Hypothalamus (tissue), 51 donors: ENCODE measurements around the gene SHQ1.

Experiments used
- DNase-seq, 51 donors: peaks; one replicate each; lab custom pipeline; 2025; lab: John Stamatoyannopoulos, UW

Gene SHQ1

DNA sequence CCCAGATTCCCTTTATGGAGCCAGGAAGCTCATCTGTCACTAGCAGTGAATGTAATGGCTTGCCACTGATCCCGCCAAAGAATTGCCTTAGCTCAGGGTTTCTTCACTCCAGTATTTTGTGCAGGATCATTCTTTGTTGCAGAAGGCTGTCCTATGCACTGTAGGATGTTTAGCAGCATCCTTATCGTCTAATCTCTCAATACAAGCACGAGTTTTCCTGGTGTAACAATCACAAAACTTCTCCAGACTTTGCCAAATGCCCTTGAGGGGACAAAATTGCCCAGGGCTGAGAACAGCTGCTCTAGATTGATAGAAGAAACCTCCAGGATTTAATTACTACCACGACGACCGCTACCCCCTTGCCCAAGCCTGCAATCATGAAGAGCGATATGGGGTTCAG, 6.8 kb upstream of the SHQ1 start:
- no peak for DNase-seq

DNA sequence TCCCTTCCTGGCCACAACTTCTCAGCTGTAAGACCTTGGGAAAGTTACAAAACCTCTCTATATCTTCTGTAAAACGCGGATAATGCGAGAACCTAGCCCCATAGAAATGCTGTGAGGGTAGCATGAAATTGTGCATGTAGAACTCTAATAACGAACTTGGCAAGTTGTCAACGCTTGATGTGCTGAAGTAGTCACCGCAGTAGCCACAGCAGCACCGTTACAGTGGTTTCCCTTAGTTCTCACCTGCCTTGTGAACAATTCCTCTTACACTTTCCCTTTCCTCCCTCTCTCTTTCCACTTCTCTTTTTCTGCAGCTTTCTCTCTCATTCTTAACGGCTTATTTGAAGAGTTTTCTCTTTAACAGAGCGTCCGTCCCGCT, 447 bp upstream of the SHQ1 start:
- DNase-seq: no peak

DNA sequence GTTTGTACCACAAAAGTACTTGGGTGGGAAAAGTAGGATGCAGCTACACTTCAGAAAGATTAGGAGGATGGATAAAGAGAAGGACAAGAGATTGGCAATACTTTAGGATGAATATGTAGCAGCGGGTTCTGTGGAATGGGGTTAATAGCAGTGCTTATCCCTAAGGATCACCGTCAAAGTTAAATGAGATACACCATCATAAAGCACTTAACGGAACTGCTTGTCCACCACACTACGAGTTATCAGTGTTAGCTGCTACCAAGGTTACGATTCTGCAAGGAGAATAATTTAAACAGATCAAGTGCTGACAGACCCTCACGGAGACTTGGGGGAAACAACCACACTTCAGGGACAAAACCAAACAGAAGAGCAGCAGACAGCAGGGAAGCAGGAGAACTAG, 963 bp downstream of the SHQ1 start:
- no peak for DNase-seq

DNA sequence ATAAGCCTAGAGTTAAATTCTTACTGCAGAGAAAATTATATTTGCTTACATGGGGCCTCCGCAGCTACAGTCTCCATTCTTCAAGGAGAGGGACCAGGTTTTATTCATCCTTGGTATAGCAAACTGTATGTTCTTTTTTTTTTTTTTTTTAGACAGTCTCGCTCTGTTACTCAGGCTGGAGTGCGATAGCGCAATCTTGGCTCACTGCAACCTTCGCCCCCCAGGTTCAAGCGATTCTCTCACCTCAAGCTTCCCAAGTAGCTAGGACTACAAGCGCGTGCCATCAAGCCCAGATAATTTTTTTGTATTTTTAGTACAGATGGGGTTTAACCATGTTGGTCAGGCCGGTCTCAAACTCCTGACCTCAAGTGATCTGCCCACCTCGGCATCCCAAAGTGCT, 2.1 kb downstream of the SHQ1 start:
- DNase-seq: no peak

DNA sequence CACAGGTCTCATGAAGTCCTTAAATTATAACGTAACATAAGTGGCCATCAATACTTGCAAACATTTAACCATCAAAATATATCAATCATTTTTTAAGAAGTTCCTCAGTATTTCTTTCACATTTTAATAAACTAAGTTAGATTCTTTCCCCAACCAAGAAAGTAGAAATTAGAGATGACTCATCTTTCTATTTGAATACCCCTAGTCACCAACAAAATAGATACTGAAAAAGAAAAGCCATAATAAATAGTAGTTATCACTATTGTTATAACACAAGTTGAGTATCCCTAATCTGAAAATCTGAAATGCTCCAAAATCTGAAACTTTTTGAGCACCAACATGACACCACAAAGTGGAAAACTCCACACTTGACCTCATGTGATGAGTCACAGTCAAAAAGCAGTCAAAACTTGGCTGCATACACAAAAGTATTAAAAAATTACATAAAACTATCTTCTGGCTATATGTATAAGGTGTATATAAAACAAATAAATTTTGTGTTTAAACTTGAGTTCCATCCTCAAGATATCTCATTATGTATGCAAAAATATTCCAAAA, 3.7 kb downstream of the SHQ1 start:
- DNase-seq: no peak

DNA sequence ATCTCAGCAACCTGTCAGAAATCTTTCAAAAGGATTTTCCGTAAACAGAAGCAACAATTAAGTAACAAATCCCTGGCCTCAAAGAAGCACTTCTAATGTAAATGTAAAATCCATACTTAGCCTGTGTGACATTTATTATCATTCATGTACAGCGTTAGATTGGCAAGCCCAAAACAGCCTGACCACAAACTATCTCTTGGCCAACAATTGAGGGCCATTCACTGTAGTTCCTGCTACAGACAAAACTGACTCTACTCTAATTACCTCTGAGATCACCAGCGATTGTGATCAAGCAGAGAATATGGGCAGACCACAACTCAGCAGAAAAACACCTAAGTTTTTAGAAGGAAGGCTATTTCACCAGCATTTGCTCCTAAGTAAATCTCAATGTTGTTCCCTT, 9.2 kb downstream of the SHQ1 start:
- no peak for DNase-seq

DNA sequence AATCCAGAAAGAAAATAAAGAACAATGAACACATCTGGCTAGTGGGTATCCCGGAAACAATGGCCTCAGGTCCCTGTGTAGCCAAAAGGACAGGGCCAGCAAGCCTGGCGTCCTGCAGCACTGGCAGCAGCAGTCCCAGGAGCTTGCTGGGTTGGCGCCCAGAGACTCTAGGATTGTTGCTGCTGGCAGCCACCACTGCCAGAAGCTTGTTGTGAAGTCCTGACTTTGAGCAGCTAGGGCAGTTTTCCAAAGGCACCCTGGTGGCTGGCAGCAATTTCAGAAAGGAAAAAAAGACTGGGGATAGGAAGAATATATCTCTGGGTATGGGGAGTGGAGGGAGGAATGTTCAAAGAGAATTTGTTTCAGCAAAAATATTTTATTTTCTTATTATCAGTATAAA, 11.3 kb downstream of the SHQ1 start:
- DNase-seq: peak in 45 of 51 donors; percentile 1 to 89 (median 58)

DNA sequence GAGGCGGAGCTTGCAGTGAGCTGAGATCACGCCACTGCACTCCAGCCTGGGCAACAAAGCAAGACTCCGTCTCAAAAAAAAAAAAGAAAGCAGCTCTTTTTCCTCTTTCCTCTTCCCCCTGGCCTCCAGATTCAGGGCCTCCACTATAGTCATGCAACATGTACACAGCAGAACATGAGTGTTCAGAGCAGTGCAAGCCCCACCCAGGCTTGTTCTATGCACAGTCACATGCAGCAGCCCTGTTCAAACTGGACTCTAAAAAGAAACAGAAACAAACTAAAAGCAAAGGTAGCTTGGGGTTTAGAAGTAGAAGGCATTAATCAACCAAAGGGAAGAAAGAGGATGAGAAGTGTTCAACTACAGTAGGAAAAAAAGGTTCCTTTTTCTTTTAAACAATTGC, 11.8 kb downstream of the SHQ1 start:
- no peak for DNase-seq

DNA sequence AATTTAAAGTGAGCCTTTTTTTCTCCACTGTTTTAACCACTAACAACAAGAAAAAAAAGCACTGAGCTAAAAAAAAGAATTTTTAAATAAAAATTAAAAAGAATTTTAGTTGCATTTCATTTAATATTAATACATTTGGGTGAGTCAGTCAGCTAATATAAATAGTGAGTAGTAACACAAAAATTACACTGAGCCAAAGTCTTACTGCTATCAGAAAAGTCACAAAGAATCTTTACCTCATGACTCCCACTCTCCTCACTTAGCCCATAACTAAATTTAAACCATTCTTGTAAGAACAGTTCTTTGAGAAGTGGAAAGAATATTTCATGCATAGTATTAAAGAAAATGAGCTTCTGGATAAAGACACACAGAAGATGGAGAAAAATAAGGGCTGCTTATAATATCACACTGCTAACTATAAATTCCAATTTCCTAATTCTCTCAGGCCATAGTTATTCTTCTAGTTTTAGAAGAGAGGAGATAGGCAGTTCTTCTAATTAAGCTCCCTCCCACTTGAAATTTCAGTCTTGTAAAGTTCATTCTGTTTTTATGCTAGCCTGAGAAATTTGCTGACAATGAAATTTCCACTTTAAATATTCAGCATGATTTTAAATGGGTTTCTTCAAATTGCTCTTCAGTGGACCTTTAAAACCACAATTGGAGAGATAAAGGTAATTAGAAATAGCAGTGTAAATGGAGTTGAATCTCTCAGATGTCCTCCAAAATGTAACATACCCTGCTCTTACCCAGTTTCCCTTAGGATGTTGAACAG, 17.6 kb downstream of the SHQ1 start:
- no peak for DNase-seq

DNA sequence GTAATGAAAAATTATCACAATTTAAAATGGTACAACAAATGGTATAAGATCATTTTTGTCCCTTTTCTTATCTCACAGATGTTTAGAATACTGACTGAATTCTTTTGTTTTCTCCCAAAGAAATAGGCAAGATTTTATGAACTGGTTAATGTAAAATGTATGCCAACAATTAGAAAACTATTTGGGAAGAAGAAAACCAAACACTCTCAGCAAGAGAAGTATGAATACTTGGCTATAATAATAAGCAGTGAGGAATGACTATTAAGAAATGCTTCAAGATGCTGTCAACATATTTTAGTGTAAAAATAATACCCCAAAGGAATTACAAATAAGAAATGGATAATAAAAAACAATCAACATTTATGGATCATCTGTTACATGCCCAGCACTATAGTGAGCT, 18.5 kb downstream of the SHQ1 start:
- DNase-seq: no peak

DNA sequence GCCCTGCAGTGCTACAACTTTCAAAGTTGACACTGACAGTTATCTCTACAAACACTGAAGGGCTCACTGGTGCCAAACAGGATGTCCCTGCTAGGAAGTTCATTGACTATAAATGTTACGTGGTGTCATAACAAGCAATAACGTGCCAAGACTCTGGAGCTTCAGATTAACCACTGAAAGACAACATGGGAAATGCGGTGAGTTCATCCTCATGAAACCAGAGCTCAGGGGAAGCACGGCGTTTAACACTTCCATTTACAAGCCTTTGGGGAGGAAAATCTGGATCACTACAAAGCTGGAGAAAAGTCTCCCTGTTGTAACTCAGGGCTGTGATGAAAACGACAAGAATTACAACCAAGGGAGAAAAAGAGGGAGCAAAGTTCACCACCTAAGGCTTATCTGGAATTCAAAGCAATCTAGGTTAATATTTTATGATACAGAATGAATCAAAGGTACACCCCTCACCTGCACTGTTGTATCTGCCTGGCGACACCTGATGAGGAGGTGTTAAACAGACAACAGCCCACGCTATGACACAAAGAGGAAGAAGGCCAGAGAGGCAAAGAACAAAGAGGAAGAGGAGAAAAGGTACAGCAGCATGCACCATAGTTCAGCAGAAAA, 27.0 kb downstream of the SHQ1 start:
- DNase-seq: peak in 1 of 51 donors; percentile 23

DNA sequence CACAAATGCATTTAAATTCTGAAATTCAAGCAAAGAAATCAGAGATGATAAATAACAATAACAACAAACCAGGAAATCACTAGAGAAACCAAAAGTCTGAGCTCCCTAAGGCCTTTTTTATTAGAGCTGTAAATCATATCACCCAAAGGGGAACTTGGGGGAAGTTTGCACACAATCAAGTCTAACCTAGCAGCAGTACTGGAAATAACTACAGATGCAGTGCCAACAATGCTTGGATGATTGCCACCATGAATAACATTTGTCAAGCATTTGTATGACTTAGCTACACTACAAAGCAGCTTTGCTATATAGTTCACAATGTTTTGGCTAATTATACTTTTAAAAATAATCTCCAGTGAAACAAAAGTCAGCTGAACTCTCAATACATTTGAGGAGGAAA, 27.8 kb downstream of the SHQ1 start:
- DNase-seq: peak in 4 of 51 donors; percentile 3 to 23 (median 16)

DNA sequence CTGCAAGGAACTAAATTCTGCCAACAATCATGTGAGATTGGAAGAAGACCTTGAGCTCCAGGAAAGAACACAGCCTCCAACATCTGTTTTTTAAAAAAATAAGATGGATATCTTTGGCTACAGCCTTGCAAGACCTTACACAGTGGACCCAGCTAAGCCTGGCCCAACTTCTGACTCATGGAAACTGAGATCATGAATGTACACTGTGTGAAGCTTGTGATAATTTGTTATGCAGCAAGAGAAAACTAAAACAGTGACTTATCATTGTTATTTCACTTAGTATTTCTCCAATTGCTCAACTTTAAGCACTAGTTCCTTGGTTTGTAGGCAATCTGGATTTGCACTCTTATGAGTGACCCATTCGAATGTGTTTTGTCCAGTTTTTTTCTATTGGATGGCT, 29.3 kb downstream of the SHQ1 start:
- no peak for DNase-seq

DNA sequence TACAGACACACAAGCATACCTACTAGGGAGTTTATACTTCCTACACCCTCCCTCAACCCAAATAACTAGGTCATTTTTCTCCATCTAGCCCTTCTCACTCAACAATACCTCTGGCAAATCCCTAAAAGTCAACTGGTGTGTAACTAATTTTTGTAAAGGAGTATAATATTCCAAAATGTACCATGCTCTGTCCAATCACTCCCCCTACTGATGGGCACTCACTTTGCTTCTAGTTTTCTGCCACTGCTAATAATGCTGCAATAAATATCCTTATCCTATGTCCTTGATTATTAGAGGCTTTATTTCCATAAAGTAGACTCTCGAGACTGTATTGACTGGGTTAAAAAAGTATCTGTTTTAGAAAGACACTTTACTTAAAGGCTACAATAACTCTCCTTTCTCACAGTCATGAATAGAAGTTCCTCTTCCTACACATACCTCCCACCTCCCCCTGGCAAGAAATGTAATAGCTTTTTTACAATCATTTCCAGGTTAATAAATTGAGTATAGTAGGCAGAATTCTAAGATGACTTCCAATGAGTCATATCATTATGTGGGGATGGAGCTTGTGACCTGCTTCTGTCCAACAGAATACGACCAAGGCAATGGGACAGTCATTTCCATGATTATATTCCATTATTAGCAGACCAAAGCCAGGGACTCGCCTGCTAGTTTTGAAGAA, 30.0 kb downstream of the SHQ1 start:
- DNase-seq: peak in 7 of 51 donors; percentile 1 to 53 (median 5)

DNA sequence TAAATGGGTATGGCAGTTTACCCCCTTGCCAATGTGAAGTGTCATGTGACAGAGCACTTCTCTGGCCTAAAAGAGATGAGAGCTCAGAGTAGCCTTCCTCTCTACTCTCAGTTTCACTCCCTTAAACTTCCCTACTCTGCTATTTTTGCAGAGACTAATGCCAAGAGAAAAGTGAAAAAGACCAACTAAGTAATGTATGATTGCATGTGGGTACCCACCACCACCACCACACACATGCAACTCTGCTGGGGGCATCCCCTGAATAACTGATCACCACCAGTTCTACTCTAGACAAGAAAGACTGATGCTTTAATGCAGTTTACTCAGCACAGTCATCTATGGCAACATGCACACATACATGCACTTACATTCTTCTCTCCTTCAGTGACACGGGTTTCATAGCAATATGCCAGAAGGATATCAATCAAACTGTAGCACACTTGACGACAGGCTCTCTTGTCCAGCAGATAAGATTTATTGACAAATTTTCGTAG, 31.3 kb downstream of the SHQ1 start:
- DNase-seq: no peak

DNA sequence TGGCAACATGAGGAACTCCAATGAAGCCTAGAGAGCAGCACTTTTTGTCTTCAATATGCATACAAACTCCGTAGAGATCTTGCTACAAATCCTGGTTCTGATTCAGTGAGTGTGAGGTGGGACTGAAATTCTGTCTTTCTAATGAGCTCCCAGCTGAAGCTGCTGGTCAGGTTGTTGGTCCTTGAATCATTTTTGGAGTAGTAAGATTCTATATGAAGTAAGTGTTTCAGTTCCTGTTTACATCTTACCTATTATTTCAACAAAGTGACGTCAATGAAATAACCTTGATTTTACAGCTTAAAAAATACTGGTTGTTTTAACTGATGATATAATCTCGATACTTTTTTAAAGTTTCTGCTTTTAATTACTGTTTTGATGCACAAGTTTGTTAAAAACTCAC, 33.9 kb downstream of the SHQ1 start:
- DNase-seq: no peak

DNA sequence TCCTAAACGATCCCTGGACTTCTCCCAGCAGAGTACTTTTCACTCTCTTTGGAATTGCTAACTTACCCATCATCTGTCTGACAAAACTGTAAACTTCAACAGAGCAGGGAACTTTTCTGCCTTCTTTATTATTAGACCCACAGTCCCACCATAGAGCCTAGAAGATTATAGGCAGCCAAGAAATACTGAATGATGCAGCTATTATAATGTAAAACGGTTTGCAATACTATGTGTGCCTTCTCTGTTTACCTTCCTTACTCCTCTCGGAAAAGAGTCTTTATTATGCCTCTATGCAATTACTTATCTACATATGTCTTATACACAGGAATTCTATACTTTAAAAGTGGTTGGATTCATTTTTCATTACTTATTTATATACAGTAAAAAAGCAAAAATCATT, 36.0 kb downstream of the SHQ1 start:
- DNase-seq: no peak

DNA sequence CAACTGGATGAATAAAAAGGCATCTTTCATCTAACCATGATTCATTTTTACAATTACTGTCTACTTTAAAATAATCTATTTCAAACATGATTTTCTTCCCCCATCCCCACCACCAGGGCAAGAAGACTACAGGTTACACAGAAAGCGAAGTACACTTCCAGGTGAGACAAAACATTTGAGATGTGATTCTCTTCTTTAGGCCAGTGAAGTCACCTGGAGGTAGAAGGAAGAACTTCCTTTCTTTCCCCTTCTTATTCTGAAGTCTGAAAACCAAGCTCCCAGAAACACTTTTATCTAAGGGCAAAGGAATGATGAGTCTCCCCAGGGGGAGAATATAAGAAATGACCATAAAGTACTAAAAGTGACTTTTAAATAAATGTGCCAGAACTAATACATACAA, 36.7 kb downstream of the SHQ1 start:
- no peak for DNase-seq

DNA sequence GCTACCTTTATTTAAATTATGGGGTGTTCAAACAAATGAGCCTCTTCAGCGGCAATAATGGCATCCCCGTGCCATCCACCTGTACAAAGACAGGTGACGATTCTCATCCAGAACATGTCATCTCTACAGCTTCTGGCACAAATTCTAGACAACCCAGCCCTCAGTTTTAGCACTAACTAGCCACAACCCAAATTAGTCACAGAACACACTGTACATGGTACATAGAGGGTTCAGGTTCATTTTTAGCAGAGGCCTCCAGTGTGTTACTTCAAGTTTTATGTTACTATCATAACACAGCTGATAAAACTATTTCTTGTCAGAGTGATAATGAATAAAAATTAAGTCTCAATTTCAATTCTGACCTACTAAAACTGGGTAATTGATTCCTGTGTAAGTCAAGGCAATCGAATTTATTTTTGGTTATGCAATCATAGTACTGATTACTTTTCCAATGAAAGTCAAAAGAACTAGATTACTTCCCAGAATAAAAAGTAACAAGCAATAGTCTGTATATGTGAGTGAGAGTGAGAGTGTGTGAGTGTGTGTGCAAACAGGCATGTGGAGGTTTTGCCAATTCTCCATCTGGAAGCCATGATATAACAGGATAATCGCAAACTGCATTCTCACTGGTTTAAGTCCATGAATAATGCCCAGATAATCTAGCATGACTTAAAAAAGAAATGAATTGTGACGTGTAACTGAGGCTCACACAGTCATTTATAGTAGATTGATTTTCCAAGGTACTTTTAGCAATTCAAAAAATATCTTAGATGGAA, 37.4 kb downstream of the SHQ1 start:
- no peak for DNase-seq

DNA sequence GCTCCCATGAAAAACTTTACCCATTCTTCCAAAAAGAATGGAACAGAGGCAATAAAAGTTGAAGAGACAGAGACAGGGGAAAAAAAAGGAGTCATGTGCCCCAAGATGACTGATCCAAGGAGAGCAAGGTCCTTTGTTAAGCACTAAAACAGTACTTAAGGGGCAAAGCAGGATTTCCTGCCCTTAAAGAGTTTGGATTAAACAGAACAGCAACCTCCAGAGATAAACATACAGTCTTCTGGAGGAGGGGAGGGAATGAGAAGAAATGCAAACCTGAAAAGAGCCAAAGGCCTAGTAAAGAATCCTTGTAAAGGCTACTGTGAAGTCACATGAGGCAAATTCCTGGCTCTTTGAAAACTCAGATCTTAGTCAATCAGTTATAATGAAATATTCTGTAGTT, 38.2 kb downstream of the SHQ1 start:
- no peak for DNase-seq

DNA sequence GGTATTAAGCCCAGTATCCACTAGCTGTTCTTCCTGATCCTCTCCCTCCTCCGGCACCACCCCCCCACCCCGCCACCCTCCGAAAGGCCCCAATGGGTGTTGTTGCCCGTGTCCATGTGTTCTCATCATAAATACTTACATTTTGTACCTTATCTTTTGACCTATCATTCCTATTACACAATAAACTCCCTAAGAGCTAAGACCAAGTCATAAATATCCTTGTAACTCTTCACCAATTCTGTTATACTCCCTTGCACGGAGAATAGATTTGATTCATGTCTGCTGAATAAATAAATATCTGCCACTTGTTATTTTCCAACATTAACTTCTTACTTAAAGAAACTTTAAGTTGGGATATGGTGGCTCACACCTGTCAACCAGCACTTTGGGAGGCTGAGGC, 43.9 kb downstream of the SHQ1 start:
- no peak for DNase-seq
